ENCODE measurements around the gene ABCC4. TPM values are rescaled to one million over a fixed set of nuclear protein-coding genes. Genes with fewer than 3 reads are reported as not detected.

ABCC4 gene
- total RNA-seq, 6 experiments from 2014 or later, result 1.1 to 4.9 (median 3.8) TPM

GRCh38 chr13:95087746-95088305 lies 213.4 kb downstream of the ABCC4 start:
- Histone ChIP-seq H3K9me3 (no peaks in the 10 kb centered on the region), H3K36me3 (no peaks in the 10 kb centered on the region), H3K27me3 (no peaks in the 10 kb centered on the region), H3K4me1 (no peaks in the 10 kb centered on the region), H3K4me3 (no peak overlapping the region), H3K27ac (no peak overlapping the region)
- intact Hi-C loops (cut with DNase I), result no loop called here
- no peak for ATAC-seq
- DNase-seq, result no peak
- TF ChIP-seq CTCF (IDR thresholded peaks at IDR 0.05) (no peak), POLR2A (IDR thresholded peaks at IDR 0.05) (no peak)
- WGBS (ENCODE audit: insufficient coverage, low coverage, low lambda C conversion rate, missing lambda C conversion rate), result 63% methylated on average over 3 of the region's 3 CpGs

- no peaks in the 10 kb centered on the region for H3K4me1 ChIP-seq
- no peaks in the 10 kb centered on the region for H3K9me3 ChIP-seq
- intact Hi-C loops (cut with DNase I), result no loop called here
- H3K4me3 ChIP-seq, result no peak overlapping the region
- TF ChIP-seq POLR2A (IDR thresholded peaks at IDR 0.05), result no peak
- no peak for TF ChIP-seq CTCF (IDR thresholded peaks at IDR 0.05)
- WGBS (ENCODE audit: insufficient coverage, low coverage, low lambda C conversion rate, missing lambda C conversion rate), result 81% methylated on average over 2 of the region's 2 CpGs
- ATAC-seq, result no peak
- no peaks in the 10 kb centered on the region for H3K36me3 ChIP-seq
- no peaks in the 10 kb centered on the region for H3K27me3 ChIP-seq
- no peak for DNase-seq
- no peak overlapping the region for H3K27ac ChIP-seq
Measured at GRCh38 chr13:95086761-95087160, 214.5 kb downstream of the ABCC4 start.

- H3K27ac ChIP-seq, result no peak overlapping the region
- intact Hi-C loops (cut with DNase I), result no loop called here
- H3K36me3 ChIP-seq, result no peaks in the 10 kb centered on the region
- no peaks in the 10 kb centered on the region for H3K27me3 ChIP-seq
- H3K4me1 ChIP-seq, result no peaks in the 10 kb centered on the region
- no peaks in the 10 kb centered on the region for H3K9me3 ChIP-seq
- TF ChIP-seq POLR2A (IDR thresholded peaks at IDR 0.05) (no peak), CTCF (IDR thresholded peaks at IDR 0.05) (no peak)
- ATAC-seq (no peak), DNase-seq (no peak)
- H3K4me3 ChIP-seq, result no peak overlapping the region
- 73% methylated on average over 3 of the region's 3 CpGs for WGBS (ENCODE audit: insufficient coverage, low coverage, low lambda C conversion rate, missing lambda C conversion rate)
Measured at GRCh38 chr13:95083758-95084157, 217.5 kb downstream of the ABCC4 start.

GRCh38 chr13:95083066-95083465 lies 218.2 kb downstream of the ABCC4 start:
- no peak for ATAC-seq
- no peak for DNase-seq
- no peak for TF ChIP-seq CTCF (IDR thresholded peaks at IDR 0.05)
- no peak for TF ChIP-seq POLR2A (IDR thresholded peaks at IDR 0.05)
- Histone ChIP-seq H3K27me3 (no peaks in the 10 kb centered on the region), H3K9me3 (no peaks in the 10 kb centered on the region), H3K36me3 (no peaks in the 10 kb centered on the region), H3K4me3 (no peak overlapping the region), H3K27ac (no peak overlapping the region), H3K4me1 (no peaks in the 10 kb centered on the region)
- 89% methylated on average over 7 of the region's 7 CpGs for WGBS (ENCODE audit: insufficient coverage, low coverage, low lambda C conversion rate, missing lambda C conversion rate)
- intact Hi-C loops (cut with DNase I), result no loop called here

GRCh38 chr13:95075506-95075905 lies 225.7 kb downstream of the ABCC4 start:
- WGBS (ENCODE audit: insufficient coverage, low coverage, low lambda C conversion rate, missing lambda C conversion rate), result 24% methylated on average over 2 of the region's 5 CpGs
- intact Hi-C loops (cut with DNase I), result no loop called here

More at GRCh38 chr13:95075506-95075905, 225.7 kb downstream of the ABCC4 start:
- no peaks in the 10 kb centered on the region for H3K27me3 ChIP-seq
- TF ChIP-seq POLR2A (IDR thresholded peaks at IDR 0.05) (no peak), CTCF (IDR thresholded peaks at IDR 0.05) (no peak)
- ATAC-seq (no peak), DNase-seq (no peak)
- H3K36me3 ChIP-seq, result no peaks in the 10 kb centered on the region
- no peak overlapping the region for H3K27ac ChIP-seq
- H3K4me1 ChIP-seq, result no peaks in the 10 kb centered on the region
- no peak overlapping the region for H3K4me3 ChIP-seq
- no peaks in the 10 kb centered on the region for H3K9me3 ChIP-seq
